HG03060 (cell line): ENCODE results near the gene MTHFSD.

Source experiments
- ATAC-seq: cut with Tn5 transposase; IDR thresholded peaks from one replicate; pipeline ENCODE4 v1.9.1; 2021; ENCODE audit warnings: low read depth, moderate number of reproducible peaks; ENCODE audit not compliant: unreplicated experiment

The MTHFSD gene

GRCh38 chr16:86555704-86556075 is 655 bp upstream of the MTHFSD start:
- no peak for ATAC-seq

- ATAC-seq = no peak
Measured at GRCh38 chr16:86554599-86554916, 477 bp downstream of the MTHFSD start.

GRCh38 chr16:86553356-86553755 is 1.7 kb downstream of the MTHFSD start:
- ATAC-seq = no peak

- ATAC-seq = no peak
Measured at GRCh38 chr16:86550281-86550680, 4.8 kb downstream of the MTHFSD start.

- ATAC-seq = no peak
Measured at GRCh38 chr16:86549893-86550190, 5.2 kb downstream of the MTHFSD start.

GRCh38 chr16:86549076-86549892 is 5.8 kb downstream of the MTHFSD start:
- no peak for ATAC-seq

- ATAC-seq = no peak
Measured at GRCh38 chr16:86547286-86547685, 7.7 kb downstream of the MTHFSD start.

- no peak for ATAC-seq
Measured at GRCh38 chr16:86546638-86547013, 8.4 kb downstream of the MTHFSD start.

GRCh38 chr16:86545954-86546637 is 8.9 kb downstream of the MTHFSD start:
- ATAC-seq = no peak

- no peak for ATAC-seq
Measured at GRCh38 chr16:86545481-86545880, 9.6 kb downstream of the MTHFSD start.

GRCh38 chr16:86542756-86543750 is 12.0 kb downstream of the MTHFSD start:
- no peak for ATAC-seq

- no peak for ATAC-seq
Measured at GRCh38 chr16:86541560-86541959, 13.5 kb downstream of the MTHFSD start.

- no peak for ATAC-seq
Measured at GRCh38 chr16:86540894-86541293, 14.1 kb downstream of the MTHFSD start.

- no peak for ATAC-seq
Measured at GRCh38 chr16:86538196-86538780, 16.7 kb downstream of the MTHFSD start.

GRCh38 chr16:86537486-86537885 is 17.5 kb downstream of the MTHFSD start:
- ATAC-seq = no peak

- ATAC-seq = no peak
Measured at GRCh38 chr16:86536621-86537020, 18.4 kb downstream of the MTHFSD start.

- ATAC-seq = no peak
Measured at GRCh38 chr16:86534779-86535615, 20.0 kb downstream of the MTHFSD start.

GRCh38 chr16:86533767-86534351 is 21.2 kb downstream of the MTHFSD start:
- ATAC-seq = no peak

- no peak for ATAC-seq
Measured at GRCh38 chr16:86533076-86533475, 22.0 kb downstream of the MTHFSD start.

- no peak for ATAC-seq
Measured at GRCh38 chr16:86532526-86532815, 22.6 kb downstream of the MTHFSD start.
